HG03066 (cell line): ENCODE data around the gene CFI.

Source experiments
- ATAC-seq: cut with Tn5 transposase; IDR thresholded peaks from one replicate; pipeline ENCODE4 v1.9.1; 2021; ENCODE audit warnings: low read depth; ENCODE audit not compliant: unreplicated experiment

The CFI gene

DNA sequence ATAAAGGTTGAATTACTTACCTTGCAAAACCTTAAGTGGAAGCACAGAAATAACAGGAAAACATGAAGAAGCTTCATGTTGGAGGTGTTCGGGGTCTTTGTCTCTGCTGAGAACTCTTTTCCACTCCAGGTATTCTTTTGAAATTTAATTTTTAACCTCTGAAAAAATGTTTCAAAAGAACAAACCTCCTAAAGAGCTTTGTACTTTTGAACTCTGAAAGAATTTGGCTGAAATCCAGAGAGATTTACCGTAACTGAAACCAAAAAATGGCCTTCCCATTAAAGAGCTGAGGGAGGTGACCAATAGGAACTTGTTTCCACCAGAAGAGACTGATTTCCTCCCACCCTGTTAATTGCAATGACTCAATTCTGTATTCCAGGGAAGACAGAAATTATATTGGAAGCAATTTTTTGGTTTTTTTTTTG is at the start of gene CFI:
CFI (minus strand) TSS at position 105 of the 425 bp plus-strand sequence; CDS start at position 77, 28 bp downstream.
- ATAC-seq = no peak

DNA sequence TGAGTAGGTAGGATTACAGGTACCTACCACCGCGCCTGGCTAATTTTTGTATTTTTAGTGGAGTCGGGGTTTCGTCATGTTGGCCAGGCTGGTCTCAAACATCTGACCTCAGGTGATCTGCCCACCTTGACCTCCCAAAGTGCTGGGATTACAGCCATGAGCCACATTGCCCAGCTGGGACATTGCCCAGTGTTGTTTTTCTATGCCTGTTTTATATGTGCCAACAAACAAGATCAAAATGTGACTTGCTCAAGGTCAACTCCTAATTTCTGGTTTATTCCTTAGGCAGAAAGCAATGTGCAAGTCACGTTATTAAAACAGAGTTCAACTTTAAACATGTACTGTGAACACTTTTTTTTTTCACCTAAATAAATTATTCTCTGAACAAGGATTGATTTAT is 48.8 kb upstream of the CFI start:
- ATAC-seq = no peak

DNA sequence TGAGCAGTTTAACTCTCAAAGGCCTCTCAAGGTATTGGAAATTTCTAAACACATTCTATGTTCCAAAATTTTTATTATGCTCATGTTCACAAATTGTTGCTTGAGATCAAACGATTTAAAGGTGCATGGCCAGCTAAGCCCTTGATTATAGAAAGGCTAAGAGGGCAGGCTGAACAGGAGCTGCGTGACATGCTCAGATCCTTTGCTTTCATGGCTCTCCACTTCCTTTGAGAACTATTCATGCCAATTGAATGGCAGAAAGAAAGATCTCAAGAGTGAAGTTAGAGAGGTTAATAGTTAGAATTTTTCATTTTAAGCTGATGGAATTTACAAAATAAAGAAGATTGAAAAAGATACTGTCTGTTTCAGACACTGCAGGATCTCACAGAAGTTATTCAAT is 46.7 kb upstream of the CFI start:
- ATAC-seq = no peak

DNA sequence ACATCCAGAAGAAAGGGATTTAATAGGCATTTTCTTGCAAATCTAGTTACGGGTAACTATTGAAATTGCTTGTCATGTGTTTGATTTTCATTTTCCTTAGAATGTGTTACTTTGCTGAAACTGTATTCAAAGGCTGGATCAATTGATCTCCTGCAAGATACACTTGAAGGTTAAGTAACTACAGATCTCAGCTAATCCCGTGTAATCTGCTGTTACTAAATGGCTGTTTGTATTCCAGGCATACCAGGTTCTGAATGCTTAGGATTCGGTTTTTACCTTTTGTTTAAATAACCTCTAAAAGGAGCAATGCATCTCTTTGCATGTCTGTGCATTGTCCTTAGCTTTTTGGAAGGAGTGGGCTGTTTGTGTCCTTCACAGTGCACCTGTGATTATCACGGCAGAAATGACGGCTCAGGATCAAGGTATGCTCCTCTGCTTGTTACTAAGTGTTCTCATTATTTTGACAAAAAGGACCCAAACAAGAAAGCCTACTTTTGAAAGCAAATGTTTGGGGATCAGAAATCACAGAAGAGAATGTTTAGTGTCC is 46.2 kb upstream of the CFI start, which contains the start of gene LRIT3:
LRIT3 (plus strand) TSS at position 212 of the 547 bp plus-strand sequence; CDS start at position 307, 95 bp downstream.
- ATAC-seq = no peak

DNA sequence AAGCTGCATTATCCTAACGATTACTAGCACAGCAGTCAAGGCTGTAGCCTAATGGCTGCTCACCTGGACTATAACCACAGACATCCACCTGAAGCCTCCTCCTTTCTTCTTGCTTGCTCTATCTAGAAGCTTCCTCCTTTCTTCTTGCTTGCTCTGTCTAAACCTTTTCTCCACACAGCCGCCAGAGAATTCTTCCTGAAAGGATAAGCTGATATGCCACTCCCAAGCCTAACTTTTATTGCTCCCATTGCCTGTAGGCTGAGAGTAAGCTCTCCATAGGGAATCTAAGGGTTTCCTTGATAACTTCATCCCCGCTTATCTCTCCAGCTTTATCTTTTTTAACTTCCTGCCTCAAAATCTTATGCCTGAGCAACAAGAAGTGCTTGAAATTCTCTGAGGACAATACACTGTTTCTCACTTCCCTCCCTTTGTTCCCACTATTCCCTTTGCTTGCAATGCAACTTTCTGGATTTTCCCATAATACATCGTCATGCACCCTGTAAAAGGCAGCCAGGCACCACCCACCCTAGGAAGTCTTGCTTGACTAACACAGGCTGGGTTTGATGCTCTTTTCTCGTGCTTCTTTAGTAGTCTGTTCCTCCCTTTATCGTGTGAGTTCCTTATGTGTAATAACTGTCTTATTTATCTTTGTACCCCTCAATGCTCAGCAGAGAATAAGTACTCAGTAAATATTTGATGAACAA is 44.7 kb upstream of the CFI start:
- ATAC-seq = no peak

DNA sequence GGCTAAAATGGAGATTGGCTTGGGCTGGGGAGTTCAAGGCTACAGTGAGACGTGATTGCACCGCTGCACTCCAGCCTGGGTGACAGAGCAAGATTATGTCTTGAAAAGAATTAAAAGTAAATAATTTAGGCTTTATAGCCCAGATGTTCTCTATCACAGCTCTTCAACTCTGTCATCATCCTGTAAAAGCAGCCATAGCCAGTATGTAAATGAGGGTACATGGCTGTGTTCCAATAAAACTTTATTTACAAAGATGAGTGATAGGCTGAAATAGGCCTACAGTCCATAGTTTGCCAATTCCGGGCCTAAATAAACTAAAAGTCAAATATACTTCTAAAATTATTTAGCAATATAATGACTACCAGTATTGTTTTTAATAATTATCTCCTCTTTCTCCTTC is 35.2 kb upstream of the CFI start:
- ATAC-seq = no peak

DNA sequence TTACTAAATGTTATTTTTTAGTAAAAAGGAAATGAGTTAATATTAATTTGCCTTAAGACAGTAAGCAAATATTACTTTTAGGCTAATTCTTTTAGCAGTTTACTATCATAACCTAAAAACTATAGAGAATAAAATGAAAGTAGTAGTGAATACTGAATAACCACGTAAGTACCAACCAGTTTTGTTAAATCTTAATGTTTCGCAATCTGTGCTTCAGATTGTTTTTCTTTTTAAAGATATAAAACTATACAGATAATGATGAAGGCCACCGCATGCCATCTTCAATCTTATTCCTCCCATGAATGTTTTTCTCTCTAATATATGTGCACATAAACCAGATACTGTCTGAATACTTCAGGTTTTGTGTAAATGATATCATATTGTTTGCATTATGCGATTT is 32.0 kb upstream of the CFI start:
- no peak for ATAC-seq

DNA sequence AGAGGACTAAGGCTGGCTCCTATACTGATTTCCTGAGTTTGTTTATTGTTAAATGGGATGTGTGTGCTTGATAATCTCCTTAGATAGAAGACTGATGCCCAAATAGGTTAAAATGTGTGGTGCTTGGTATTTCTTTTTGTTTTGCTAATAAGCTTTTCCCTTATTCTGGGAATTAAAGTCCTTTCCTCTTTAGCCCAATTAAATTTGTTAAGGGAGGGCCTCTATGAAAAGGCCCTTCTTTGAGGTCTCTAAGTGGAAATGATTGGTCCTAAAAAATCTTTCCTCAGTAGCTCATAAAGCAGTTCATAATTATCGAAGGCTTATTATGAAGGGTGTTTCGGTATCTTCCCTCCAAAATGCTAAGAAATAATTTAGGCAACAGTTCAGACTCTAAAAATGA is 25.9 kb upstream of the CFI start, which contains the start of gene RRH:
RRH (plus strand) TSS at position 301 of the 400 bp plus-strand sequence; CDS start at position 357, 56 bp downstream.
- no peak for ATAC-seq

DNA sequence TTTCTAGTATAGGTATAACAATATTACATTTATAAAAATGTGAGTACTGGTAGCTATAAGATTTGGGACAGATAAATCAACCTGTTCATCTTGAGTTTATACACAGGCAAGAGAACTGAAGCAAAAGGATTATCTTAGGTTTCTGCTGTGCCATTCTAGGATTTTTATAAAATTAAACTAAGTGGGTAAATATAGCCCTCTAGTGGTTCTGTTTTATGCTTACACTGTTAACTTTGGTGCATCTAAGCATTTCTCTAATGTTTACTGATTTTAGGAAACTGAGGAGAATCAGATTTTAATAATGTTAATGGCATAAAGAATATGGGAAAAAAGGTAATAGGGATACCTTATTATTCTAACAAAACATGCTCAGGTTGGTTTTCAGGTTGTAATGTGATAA is 24.9 kb upstream of the CFI start:
- no peak for ATAC-seq

DNA sequence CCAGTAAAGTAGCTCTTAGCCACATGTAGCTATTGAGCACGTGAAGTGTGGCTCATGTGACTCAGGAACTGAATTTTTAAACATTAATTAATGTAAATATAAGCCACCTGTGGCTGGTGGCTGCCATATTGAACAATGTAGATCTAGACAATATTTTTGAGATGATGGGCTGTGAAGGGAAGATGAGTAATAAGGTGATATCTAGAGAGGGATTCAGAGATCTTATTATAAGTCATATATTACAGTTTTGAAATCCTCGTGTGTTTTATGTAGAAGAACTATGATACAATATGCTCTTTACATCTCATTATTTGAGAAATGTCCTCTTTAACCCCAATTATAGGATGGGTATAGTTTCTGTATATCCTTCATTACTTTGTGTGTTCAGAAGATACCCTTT is 19.4 kb upstream of the CFI start:
- no peak for ATAC-seq

DNA sequence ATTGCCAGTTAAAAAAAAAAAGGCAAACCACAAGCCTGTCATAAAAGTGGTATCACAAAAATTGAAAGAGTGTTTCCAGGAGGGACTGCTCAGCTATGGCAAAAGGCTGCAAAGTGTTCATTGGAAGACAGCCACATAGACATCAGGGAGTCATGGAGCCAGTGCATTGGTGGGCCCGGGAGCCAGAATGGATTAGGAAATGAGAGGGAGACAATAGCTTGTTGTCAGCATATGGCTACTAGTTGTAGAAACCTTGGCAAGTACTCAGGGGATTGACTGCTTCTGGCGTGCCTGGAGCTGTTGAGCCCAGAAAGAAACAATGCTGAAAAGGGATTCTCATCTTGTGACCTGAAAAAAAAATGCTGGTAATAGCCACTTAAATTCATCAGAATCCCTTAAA is 18.8 kb upstream of the CFI start:
- no peak for ATAC-seq

DNA sequence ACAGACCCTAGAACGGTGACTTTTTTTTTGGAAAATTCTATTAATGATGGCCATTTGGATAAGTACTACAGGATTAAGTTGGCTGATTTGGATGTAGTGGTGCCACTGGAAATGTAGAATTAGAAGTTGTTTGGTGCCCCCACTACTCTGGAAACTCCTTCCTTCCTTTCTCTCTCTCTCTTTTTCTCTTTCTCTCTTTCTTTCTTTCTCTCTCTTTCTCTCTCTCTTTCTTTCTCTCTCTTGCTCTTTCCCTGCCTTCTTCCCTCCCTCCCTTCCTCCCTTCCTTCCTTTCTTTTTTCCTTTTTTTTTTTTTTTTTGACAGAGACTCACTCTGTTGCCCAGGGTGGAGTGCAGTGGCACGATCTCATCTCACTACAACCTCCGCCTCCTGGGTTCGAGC is 16.5 kb upstream of the CFI start:
- ATAC-seq = no peak

DNA sequence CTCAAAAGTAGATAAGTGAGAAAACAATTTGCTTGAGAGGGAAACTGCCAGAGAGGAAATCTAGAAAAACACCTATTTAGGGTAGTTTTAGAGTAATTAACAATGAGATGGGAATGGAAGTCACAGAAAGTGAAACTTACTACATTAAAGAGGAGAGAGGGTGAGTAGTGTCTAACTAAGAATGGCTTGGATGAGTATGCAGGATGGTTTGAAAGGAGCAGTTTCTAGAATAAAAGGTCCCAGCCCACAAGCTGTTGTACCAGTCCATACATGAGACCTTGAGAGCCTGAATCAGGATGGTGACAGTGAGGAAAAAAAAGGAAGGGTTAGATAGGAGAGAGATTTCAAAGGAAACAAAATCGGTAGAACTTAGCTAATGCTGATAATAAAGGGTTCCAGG is 15.1 kb upstream of the CFI start:
- no peak for ATAC-seq

DNA sequence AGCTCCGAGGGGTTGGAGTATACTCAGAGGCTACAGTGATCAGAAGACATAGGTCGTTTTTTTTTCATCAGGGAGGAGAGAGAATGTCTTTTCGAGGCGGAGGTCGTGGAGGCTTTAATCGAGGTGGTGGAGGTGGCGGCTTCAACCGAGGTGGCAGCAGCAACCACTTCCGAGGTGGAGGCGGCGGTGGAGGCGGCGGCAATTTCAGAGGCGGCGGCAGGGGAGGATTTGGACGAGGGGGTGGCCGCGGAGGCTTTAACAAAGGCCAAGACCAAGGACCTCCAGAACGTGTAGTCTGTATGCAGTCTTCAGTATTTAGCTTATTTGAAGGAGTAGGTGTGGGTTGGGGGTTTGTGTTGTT is 14.3 kb upstream of the CFI start:
- peak; percentile 9 for ATAC-seq

DNA sequence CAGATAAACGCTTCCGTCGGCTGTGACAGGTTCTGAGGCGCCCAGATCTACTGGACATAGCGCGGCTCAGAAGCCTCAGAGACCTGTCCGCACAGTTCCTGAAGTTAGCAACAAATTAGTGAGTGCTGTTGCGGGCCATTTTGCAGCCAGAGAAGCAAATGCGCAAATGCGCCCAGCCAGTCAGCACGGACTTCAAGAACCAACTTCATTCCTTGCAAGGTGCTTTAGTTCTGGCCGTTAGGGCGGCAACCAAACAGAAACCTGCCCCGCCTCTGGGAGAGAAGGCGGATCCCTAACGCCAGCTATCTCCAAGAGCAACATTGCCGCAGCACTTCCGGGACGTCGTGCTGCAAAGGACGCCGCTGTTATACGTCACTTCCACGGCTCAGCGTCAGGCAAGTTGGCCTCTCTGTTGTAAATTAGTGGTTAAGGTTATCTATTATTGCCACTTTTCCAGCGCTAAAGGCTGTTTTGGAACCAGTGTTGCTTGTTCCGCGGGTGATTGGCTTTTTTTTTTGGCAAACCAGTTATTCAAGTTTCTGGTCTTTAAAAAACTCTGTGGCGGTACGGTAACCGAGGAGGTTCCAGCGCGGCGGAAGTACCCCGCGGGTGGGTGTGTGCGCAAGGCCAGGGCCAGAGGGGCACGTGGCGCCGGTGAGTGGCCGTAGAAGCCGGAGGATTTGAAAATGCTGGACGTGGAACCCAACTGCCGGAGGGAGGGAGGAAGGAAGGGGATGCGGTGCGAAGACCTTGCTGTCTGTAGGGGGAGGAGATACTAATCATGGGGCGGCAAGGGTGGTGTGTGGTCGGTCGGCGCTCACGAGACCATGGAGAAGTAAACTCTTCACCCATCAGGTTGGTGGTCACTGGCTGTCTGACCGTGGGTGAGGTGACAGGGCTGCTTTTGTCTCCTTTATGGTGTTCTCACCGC is 13.6 kb upstream of the CFI start, which contains the start of gene GAR1:
GAR1 (plus strand) TSS at position 612 of the 931 bp plus-strand sequence. CDS start 403 bp downstream, outside the sequence.
- peak; percentile 99 for ATAC-seq

DNA sequence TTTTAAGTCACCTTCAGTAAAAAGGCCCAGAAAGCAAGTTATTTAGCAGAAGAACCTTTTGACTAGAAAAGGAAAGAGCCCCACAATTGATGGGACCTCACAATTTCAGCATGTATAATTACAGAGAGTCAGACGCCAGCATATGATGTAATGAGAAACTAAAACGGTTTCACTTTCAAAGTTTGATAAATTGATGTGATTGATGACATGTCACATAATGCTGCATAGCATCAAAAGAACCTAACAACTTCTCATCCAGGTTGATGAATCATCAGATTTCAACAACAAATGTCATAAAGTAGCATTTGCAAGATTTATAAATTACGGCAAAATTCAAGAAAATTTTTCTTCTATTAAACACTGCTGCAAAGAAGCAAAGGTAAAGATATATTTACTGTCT is 9.9 kb upstream of the CFI start:
- no peak for ATAC-seq

DNA sequence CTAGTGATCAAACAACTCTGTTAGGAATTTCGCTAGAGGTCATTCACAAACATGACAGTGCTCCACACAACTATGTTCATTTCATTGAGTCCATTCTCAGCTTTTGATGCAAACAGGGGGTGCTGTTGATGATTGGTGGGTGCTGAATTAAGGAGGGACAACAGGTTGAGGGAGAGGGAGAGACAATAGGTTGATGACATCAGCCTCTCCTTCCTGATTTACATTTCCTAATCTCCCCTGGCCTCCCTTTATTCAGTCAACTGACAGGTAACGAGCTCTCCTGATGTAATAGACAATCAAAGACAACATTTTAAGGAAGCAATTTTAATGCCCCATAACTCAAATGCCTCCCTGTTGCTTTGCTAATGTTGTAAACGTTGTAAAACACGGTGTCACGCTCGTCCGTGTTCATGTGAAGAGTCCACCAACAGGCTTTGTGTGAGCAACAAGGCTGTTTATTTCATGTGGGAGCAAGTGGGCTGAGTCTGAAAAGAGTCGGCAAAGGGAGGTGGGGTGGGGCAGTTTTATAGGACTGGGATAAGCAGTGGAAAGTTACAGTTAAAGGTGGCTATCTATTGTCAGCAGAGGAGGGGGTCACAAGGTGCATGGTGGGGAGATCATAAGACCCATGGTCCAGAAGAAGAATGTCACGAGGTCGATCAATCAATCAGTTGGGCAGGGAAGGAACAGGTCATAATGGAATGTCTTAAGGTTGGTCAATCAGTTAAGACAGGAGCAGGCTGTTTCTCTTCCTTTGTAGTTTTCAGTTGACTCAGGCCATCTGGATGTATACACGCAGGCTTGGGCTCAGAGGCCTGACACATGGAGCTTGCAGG is 9.0 kb upstream of the CFI start:
- ATAC-seq = no peak

DNA sequence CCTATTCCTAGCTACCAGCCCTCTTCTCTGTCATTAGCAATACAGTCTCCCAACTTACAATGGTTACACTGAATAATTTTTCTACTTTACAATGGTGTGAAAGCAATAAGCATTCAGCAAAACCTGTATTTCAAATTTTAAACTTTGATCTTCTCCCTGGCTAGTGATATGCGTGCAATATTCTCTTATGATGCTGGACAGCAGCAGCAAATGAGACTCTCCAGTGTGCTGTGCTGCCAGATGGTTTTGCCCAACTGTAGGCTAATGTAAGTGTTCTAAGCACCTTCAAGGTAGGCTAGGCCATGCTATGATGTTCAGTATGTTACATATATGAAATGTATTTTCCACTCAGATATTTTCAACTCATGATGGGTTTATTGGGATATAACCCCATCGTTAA is 7.9 kb upstream of the CFI start:
- no peak for ATAC-seq

DNA sequence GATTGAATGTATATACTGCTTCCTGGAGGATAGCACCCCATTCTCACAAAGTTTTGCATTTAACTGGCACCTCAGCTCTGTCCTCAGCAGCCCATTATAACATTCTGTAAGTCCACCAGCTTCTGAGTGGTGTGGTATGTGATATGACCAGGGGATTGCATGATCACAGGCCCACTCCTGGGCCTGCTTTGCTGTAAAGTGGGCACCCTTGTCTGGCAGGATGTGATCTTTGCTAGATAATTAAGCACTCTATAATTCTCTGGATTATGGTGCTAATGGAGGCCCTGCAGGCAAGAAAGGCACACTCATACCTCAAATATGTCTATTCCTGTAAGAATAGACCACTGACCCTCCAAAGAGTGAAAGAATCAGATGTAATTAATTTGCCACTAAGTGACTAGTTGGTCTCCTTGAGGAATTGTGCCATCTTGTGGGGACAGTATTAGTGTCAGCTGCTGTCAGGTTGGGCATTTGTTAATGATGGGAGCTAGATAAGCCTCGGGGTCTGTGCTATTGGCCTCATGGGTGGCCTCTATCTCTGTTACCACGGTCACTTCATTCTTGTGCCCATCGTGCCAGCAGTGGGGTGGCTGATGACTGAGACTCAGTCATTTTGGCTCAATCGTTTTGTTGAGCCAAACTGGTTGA is 2.2 kb upstream of the CFI start:
- ATAC-seq = peak; percentile 77
